ENCODE measurements around the gene DSCAM.

DSCAM gene

DNA sequence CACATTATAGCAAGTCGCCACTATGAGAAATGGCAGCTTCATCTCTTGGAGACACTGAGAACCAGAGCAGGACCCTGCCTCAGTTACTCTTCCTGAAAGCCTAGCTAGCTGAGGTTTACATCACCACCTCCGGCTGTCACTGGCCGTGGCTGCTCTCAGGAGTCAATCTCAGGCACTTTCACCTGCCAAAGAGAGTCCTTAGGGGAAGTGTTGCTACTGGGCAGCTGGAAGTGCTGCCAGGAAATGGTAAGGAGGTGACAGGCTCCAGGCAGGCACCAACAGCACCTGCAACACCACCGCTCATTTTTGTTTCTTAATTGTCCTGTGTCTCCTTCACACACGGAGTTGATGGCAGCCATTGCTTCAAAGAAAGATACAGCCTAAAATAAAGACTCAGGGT, 92.5 kb downstream of the DSCAM start:
- H3K9me3 ChIP-seq (ENCODE audit: control insufficient read depth, low read length): no peaks in the 10 kb centered on the region

DNA sequence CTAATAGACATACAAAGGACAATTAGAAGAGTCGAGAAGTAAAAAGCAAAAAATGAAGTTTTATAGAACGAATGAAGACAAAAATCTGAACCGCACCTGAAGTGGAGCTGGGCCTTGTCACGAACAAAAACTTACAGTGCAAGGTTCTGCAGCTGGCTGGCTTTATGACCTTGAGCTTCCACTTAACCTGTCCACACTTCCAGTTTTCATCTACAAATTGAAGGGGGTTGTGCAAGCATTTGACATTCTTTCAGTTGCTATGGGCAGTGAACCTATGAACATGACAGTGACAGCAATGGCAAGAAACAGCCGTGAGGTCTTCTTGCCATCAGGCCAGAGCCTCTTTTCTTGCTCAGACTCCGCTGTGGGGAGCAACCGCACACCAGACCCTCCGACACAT, 93.2 kb downstream of the DSCAM start:
- H3K9me3 ChIP-seq (ENCODE audit: control insufficient read depth, low read length): no peaks in the 10 kb centered on the region
- H3K4me3 ChIP-seq (ENCODE audit: insufficient read depth, low read depth, low read length, poor library complexity, severe bottlenecking): no peak overlapping the region
- H3K36me3 ChIP-seq (ENCODE audit: control insufficient read depth, insufficient read depth, low read length): no peaks in the 10 kb centered on the region
- H3K27ac ChIP-seq (ENCODE audit: insufficient read depth, low read length, poor library complexity, severe bottlenecking): no peak overlapping the region
- no peak for DNase-seq
- H3K4me1 ChIP-seq (ENCODE audit: control insufficient read depth, insufficient read depth, low read length, poor library complexity, severe bottlenecking): no peaks in the 10 kb centered on the region
- H3K27me3 ChIP-seq (replicated peaks; ENCODE audit: control insufficient read depth, insufficient read depth, low read length, poor library complexity, severe bottlenecking): peaks cover 2% of the 10 kb centered on the region

More for the DNA sequence above, 92.5 kb downstream of the DSCAM start:
- DNase-seq: no peak
- peaks cover 2% of the 10 kb centered on the region for H3K27me3 ChIP-seq (replicated peaks; ENCODE audit: control insufficient read depth, insufficient read depth, low read length, poor library complexity, severe bottlenecking)
- H3K36me3 ChIP-seq (ENCODE audit: control insufficient read depth, insufficient read depth, low read length): no peaks in the 10 kb centered on the region
- H3K4me1 ChIP-seq (ENCODE audit: control insufficient read depth, insufficient read depth, low read length, poor library complexity, severe bottlenecking): no peaks in the 10 kb centered on the region
- no peak overlapping the region for H3K4me3 ChIP-seq (ENCODE audit: insufficient read depth, low read depth, low read length, poor library complexity, severe bottlenecking)
- H3K27ac ChIP-seq (ENCODE audit: insufficient read depth, low read length, poor library complexity, severe bottlenecking): no peak overlapping the region

DNA sequence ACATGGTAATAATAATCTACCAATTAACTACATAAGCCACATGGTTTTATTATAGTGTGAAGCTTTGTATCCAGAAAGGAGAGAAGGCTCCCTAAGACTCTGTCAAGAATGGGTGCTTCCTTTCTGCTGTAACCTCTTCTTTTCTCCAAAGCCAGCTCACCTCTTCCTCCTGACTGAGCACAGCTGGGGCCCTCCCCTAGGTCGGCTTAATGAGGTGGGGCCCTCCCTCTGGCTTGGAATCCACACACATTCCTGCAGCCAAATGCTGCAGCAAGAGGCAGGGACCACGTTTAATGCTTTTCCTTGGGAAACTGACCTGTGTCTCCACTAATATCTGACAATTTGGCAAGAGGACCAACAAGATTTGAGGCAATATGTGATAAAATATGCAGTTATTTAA, 94.8 kb downstream of the DSCAM start:
- Histone ChIP-seq H3K9me3 (ENCODE audit: control insufficient read depth, low read length) (no peaks in the 10 kb centered on the region), H3K4me3 (ENCODE audit: insufficient read depth, low read depth, low read length, poor library complexity, severe bottlenecking) (no peak overlapping the region), H3K4me1 (ENCODE audit: control insufficient read depth, insufficient read depth, low read length, poor library complexity, severe bottlenecking) (no peaks in the 10 kb centered on the region), H3K27me3 (replicated peaks; ENCODE audit: control insufficient read depth, insufficient read depth, low read length, poor library complexity, severe bottlenecking) (peaks cover 2% of the 10 kb centered on the region), H3K36me3 (ENCODE audit: control insufficient read depth, insufficient read depth, low read length) (no peaks in the 10 kb centered on the region), H3K27ac (ENCODE audit: insufficient read depth, low read length, poor library complexity, severe bottlenecking) (no peak overlapping the region)
- DNase-seq: no peak

DNA sequence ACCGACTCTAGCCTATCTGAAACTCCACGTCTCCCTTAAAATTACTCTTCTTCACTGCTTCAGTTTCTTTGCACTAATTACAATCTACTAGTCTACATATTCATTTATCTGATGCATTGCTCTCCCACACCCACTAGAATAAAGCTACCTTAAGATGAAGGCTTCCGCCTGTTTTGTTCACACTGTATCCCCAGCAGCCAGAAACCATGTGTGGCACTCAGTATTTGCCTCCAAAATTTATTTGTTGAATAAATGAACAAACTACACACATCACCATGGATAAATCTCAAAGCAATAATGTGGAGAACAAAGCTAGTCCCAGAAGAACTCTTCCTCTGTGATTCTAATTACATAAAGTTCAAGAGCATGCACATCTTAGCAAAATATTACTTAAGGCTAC, 95.7 kb downstream of the DSCAM start:
- peaks cover 2% of the 10 kb centered on the region for H3K27me3 ChIP-seq (replicated peaks; ENCODE audit: control insufficient read depth, insufficient read depth, low read length, poor library complexity, severe bottlenecking)
- no peak overlapping the region for H3K27ac ChIP-seq (ENCODE audit: insufficient read depth, low read length, poor library complexity, severe bottlenecking)
- DNase-seq: no peak
- H3K36me3 ChIP-seq (ENCODE audit: control insufficient read depth, insufficient read depth, low read length): no peaks in the 10 kb centered on the region
- no peaks in the 10 kb centered on the region for H3K4me1 ChIP-seq (ENCODE audit: control insufficient read depth, insufficient read depth, low read length, poor library complexity, severe bottlenecking)
- H3K4me3 ChIP-seq (ENCODE audit: insufficient read depth, low read depth, low read length, poor library complexity, severe bottlenecking): no peak overlapping the region
- no peaks in the 10 kb centered on the region for H3K9me3 ChIP-seq (ENCODE audit: control insufficient read depth, low read length)

DNA sequence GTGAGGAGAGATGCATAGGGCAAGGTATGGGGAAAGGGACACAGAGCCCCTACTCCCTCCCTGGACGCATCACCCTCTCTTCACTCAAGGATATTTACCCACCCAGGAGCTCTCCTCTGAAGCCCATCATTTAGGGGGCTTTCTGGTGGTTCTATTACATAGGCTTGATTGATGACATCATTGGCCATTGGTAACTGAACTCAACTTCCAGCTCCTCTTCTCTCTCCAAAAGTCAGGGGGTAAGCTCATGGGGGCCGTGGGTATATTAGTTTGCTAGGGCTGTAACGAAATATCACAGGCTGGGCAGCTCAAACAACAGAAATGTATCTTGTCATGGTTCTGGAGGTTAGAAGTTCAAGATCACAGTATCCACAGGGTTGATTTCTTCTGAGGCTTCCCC, 110.8 kb downstream of the DSCAM start:
- H3K27ac ChIP-seq (ENCODE audit: insufficient read depth, low read length, poor library complexity, severe bottlenecking): no peak overlapping the region
- H3K36me3 ChIP-seq (ENCODE audit: control insufficient read depth, insufficient read depth, low read length): no peaks in the 10 kb centered on the region
- H3K27me3 ChIP-seq (replicated peaks; ENCODE audit: control insufficient read depth, insufficient read depth, low read length, poor library complexity, severe bottlenecking): no peaks in the 10 kb centered on the region
- no peaks in the 10 kb centered on the region for H3K9me3 ChIP-seq (ENCODE audit: control insufficient read depth, low read length)
- no peak overlapping the region for H3K4me3 ChIP-seq (ENCODE audit: insufficient read depth, low read depth, low read length, poor library complexity, severe bottlenecking)
- no peak for DNase-seq
- no peaks in the 10 kb centered on the region for H3K4me1 ChIP-seq (ENCODE audit: control insufficient read depth, insufficient read depth, low read length, poor library complexity, severe bottlenecking)

DNA sequence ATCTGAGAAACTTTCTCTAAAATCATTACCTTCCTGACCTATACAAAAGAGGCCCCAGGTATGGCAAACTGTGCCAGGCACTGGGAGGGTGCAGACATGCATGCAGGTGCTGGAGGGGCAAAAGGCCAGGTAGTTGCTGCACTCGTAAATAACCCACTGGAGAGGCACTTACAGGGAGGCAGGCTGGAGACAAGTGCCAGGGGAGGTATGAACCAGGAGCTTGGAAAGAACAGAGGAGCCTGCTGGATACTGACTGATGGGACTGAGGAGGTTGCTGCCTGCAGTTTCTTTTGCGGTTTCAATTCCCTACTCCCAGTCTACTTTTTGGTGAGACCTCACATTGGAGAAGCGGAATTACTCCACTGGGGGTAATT, 113.9 kb downstream of the DSCAM start:
- H3K9me3 ChIP-seq (ENCODE audit: control insufficient read depth, low read length): no peaks in the 10 kb centered on the region
- no peaks in the 10 kb centered on the region for H3K27me3 ChIP-seq (replicated peaks; ENCODE audit: control insufficient read depth, insufficient read depth, low read length, poor library complexity, severe bottlenecking)
- H3K36me3 ChIP-seq (ENCODE audit: control insufficient read depth, insufficient read depth, low read length): no peaks in the 10 kb centered on the region
- H3K4me1 ChIP-seq (ENCODE audit: control insufficient read depth, insufficient read depth, low read length, poor library complexity, severe bottlenecking): no peaks in the 10 kb centered on the region
- no peak overlapping the region for H3K27ac ChIP-seq (ENCODE audit: insufficient read depth, low read length, poor library complexity, severe bottlenecking)
- H3K4me3 ChIP-seq (ENCODE audit: insufficient read depth, low read depth, low read length, poor library complexity, severe bottlenecking): no peak overlapping the region
- DNase-seq: no peak

DNA sequence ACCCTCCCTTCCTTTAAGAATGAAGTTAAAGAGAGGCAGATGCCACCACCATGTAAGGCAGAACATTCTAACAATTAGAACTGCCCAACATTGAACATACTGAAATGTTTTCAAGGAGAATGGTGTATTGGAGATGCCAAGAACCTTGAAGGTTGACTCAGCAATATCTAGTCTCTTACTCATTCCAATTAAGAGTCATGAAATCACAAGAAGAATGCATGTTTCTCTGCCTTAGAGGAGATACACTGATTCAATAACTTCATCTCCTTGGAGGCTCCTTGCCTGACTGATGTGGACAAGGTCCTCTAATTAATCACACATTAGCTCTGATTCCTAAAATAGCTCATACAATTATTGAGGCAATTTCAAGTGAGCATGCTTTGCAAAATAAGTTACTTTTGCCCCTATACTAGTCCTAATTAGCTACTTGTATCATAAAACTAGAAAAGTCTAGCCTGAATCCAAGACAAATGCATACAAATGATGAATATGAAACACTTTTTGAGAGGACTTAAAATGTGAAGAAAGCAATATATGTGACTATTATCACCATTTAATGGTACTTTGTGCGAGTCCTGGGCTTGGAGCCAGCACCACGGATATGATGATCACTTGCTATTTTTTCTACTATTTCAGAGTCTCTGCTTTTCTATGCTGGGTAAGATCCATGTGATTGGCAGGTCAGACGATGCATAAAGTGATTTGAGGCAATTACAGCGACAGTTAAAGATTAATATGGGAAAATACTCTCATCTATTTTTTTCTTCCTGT, 114.5 kb downstream of the DSCAM start:
- no peak overlapping the region for H3K27ac ChIP-seq (ENCODE audit: insufficient read depth, low read length, poor library complexity, severe bottlenecking)
- H3K4me1 ChIP-seq (ENCODE audit: control insufficient read depth, insufficient read depth, low read length, poor library complexity, severe bottlenecking): no peaks in the 10 kb centered on the region
- no peaks in the 10 kb centered on the region for H3K9me3 ChIP-seq (ENCODE audit: control insufficient read depth, low read length)
- DNase-seq: no peak
- no peak overlapping the region for H3K4me3 ChIP-seq (ENCODE audit: insufficient read depth, low read depth, low read length, poor library complexity, severe bottlenecking)
- no peaks in the 10 kb centered on the region for H3K36me3 ChIP-seq (ENCODE audit: control insufficient read depth, insufficient read depth, low read length)
- H3K27me3 ChIP-seq (replicated peaks; ENCODE audit: control insufficient read depth, insufficient read depth, low read length, poor library complexity, severe bottlenecking): no peaks in the 10 kb centered on the region

DNA sequence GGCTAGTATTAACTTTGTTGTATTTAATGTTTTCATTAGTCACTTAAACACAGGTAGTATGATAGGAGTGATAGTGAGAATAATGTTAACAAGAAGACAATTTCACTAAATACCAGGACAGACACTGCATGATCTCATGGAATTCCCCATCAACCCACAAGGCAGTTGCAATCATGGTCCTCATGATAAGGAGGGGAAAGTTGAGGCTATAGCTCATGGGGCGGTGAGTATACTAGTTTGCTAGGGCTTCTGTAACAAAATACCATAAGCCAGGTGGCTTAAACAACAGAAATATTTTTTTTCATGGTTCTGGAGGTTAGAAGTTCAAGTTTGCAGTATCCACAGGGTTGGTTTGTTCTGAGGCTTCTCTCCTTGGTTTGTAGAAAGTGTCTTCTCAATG, 115.8 kb downstream of the DSCAM start:
- DNase-seq: no peak
- no peaks in the 10 kb centered on the region for H3K27me3 ChIP-seq (replicated peaks; ENCODE audit: control insufficient read depth, insufficient read depth, low read length, poor library complexity, severe bottlenecking)
- no peaks in the 10 kb centered on the region for H3K36me3 ChIP-seq (ENCODE audit: control insufficient read depth, insufficient read depth, low read length)
- no peak overlapping the region for H3K27ac ChIP-seq (ENCODE audit: insufficient read depth, low read length, poor library complexity, severe bottlenecking)
- no peaks in the 10 kb centered on the region for H3K9me3 ChIP-seq (ENCODE audit: control insufficient read depth, low read length)
- no peaks in the 10 kb centered on the region for H3K4me1 ChIP-seq (ENCODE audit: control insufficient read depth, insufficient read depth, low read length, poor library complexity, severe bottlenecking)
- H3K4me3 ChIP-seq (ENCODE audit: insufficient read depth, low read depth, low read length, poor library complexity, severe bottlenecking): no peak overlapping the region

DNA sequence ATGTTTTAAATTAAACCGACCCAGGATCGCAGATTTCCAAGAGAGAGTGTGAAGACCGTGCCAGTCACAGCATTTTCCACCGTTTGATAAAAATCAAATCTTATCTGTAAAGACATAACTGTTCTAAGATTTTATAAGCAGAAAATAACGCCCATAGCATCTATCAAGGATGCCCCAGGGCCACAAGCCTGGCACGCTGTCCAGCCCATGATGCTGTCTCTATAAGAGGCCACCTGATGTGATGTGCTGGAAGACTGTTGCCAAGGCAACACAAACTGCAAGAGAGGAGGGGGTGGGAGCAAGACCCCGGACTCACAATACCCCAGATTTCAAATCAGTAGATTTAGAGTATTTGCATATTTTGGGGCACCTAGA, 116.5 kb downstream of the DSCAM start:
- no peaks in the 10 kb centered on the region for H3K9me3 ChIP-seq (ENCODE audit: control insufficient read depth, low read length)
- DNase-seq: no peak
- H3K4me1 ChIP-seq (ENCODE audit: control insufficient read depth, insufficient read depth, low read length, poor library complexity, severe bottlenecking): no peaks in the 10 kb centered on the region
- H3K4me3 ChIP-seq (ENCODE audit: insufficient read depth, low read depth, low read length, poor library complexity, severe bottlenecking): no peak overlapping the region
- H3K36me3 ChIP-seq (ENCODE audit: control insufficient read depth, insufficient read depth, low read length): no peaks in the 10 kb centered on the region
- H3K27ac ChIP-seq (ENCODE audit: insufficient read depth, low read length, poor library complexity, severe bottlenecking): no peak overlapping the region
- H3K27me3 ChIP-seq (replicated peaks; ENCODE audit: control insufficient read depth, insufficient read depth, low read length, poor library complexity, severe bottlenecking): no peaks in the 10 kb centered on the region

DNA sequence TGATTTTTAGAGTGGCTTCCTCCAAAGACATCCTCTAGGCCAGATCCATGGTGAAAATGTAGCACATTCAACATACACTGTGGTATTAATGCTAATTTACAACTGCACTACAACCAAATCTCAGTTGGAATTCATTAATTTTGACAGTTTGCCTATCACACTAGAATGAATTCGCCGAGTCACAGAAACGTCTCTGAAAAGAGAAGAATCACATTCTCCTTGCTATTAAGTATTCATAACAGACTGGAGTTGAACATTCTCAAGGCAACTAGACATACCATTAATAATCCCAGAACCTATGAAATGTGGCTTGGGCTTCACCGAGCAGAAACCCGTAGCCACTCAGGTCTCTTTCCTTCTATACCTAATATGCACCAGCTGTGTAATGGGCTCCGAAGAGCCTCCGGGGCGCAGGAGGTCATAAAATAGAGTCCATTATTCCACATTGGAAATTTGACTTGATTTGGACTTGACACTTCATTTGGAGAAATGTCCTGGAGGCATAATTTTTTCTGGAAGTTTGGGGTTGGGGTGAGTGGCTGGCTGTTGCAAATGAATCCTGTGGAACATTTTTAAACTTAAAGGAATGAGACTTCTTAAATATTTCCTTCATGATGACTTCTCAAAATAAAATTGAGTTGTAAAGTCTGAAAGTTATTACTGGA, 117.1 kb downstream of the DSCAM start:
- DNase-seq: no peak
- H3K4me1 ChIP-seq (ENCODE audit: control insufficient read depth, insufficient read depth, low read length, poor library complexity, severe bottlenecking): no peaks in the 10 kb centered on the region
- H3K27me3 ChIP-seq (replicated peaks; ENCODE audit: control insufficient read depth, insufficient read depth, low read length, poor library complexity, severe bottlenecking): no peaks in the 10 kb centered on the region
- no peaks in the 10 kb centered on the region for H3K36me3 ChIP-seq (ENCODE audit: control insufficient read depth, insufficient read depth, low read length)
- H3K27ac ChIP-seq (ENCODE audit: insufficient read depth, low read length, poor library complexity, severe bottlenecking): no peak overlapping the region
- H3K4me3 ChIP-seq (ENCODE audit: insufficient read depth, low read depth, low read length, poor library complexity, severe bottlenecking): no peak overlapping the region
- no peaks in the 10 kb centered on the region for H3K9me3 ChIP-seq (ENCODE audit: control insufficient read depth, low read length)

Data from effector memory CD4-positive, alpha-beta T cell (primary cell).